Stimulated activated CD8-positive, alpha-beta memory T cell treated with anti-CD3 and anti-CD28 coated beads, Interleukin-4, amount 100 ng/mL, for 48 hours (primary cell): ENCODE results near the gene TOMM20.
A peak's percentile ranks its signal among the peaks of the same experiment; 100 is the strongest.
"Not testable (repeated sequence)": the region's sequence is repeated elsewhere in the genome, so short reads cannot be mapped to it uniquely, and the experiment has no call there.

Experiments
- DNase-seq: peaks from one replicate; pipeline ENCODE4 v3.0.0-alpha.2; 2020

TOMM20 gene

DNA sequence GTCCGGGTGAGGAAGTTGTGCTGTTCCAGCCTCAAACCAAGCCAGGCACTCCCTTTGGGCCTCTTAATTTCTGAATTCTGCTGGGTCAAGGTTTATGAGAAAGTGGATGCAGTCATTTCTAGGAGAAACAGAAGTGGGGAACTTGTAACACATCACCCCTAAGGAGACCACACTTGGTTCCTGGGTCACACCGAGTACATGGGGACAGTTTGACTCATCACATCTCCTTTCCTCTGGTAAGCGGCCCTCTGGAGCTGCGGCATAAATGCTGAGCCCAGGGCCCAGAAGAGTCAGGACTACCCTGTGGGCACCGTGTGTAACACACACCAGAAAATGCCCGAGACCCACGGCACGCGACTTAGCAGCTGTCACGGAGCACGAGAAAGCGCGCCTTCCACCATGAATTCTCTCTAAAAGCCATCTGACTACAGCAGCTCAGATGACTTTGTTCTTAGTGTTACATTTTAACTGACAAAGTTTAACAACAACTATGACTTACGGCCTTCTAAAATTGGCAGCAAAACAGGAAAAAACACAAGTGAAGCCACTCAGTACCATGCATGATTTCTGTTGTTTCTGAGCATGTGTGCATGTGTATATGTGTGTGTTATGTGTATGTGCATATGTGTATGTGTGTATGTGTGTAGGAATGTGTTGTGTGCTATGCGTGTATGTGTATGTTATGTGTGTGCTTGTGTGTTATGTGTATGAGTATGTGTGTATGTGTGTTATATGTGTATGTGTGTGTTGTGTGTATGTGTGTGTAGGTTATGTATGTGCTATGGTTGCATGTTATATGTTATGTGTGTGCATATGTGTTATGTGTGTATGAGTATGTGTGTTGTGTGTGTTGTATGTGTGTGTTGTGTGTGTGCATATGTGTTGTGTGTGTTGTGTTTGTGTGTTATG is 50.8 kb downstream of the TOMM20 start:
- peak; percentile 75 for DNase-seq

- DNase-seq = no peak
Observed at GRCh38 chr1:235077163-235077540, 51.5 kb downstream of the TOMM20 start.

DNA sequence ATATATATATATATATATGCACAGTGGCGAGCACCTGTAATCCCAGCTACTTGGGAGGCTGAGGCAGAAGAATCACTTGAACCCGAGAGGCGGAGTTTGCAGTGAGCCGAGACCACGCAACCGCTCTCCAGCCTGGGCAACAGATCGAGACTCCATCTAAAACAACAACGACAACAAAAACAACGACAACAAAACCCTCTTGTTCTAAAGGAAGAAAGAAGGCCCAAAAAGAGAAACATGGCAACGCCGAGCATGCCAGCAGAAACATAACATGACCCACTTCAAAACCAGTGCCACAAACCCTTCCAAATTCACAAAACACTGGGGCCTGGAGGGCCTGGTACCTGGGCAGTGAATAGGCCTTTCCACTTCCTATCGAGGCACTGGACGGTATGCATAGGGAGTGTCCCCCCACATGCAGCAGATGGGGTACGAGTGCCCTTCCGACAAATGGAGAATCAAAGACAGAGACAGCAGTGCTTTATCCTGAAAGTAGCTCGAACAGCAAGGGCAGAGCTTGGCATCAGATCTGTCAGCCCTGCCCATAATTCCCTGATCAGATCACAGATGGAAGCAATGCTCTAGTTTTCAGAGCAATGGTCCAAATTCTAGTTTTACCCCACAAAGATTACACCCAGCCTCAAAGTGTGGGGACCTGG is 52.0 kb downstream of the TOMM20 start:
- no peak for DNase-seq

DNA sequence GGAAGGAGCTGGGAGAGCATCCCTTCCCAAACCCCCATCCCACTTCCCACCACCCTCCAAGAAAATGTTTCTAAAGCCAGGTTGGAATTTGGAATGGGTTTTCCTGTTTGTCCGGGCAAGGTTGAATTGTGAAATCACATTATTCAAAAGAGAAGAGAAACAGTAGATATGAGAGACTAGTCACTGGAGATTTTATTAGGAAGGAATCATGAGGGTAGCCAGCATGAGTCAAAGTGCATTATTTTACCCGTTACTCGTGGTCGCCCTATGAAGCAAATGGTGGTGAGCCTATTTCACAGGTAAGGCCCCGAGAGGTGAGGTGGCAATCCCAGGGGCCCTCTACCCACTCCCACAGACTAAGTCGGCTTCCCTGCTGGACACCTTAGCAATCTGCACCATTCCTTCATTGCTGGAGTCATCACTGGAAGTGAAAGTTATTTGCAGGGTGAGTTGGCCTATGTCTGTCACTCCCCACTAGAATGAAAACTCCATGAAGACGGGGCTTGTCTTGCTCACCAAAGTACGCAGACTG is 52.8 kb downstream of the TOMM20 start:
- DNase-seq = peak; percentile 67

DNA sequence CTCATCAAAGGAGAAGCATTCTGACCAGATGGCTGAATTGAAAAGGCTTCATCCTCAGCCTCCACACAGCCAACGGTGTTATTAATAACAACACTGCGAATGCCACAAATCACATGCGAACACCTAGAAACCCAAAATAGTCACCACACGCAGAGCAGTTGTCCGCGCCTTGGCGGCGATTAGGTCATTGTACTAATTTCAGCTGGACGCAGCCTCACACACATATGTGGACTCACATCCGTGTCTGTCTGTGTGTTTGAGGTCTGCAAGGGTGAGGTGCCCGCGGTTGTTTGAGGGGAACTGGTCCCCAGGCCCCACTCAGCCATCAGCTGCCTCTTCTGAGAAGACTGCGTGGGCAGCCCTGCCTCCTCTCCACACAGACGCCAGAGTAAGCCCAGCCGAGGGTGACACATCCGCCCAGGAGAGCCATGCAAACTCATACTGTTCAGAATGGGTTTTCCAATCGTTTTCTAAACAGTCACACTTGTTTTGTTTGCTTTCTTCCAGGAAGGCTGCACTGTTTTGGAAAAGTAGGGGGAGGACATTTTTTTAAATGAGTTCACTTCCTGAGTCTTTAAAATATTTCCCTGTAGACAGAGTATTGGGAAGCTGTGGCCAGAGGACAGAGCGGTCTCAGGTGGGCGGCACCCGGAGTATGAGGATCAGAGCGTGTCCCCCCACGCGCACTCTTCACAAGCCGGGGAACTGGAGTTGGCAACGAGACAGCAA is 53.4 kb downstream of the TOMM20 start:
- DNase-seq = peak; percentile 89

DNA sequence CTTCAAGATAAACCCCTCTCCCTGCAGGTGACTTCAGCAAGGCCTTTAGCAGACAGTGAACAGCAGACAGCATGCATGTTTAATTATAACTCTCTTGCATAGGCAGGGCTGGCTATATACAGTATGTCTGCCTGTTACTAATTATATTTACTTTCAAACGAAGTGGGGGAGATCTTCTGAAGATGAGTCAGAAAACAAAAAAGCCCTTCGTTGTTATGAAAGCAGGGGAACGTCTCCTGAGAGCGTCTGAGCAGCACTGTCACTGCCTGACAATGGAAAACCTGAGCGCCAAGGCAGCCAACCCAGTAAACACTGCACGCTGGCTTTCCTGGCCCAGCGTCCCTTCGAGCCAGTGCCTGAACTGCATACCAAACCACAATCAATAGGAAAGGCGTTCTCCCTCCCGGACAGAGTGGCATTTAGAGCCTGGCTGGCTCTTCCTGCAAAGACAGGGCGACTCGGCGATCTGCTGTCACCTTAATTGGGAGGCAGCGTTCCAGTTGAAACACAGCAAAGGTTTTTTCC is 54.1 kb downstream of the TOMM20 start:
- peak; percentile 74 for DNase-seq

DNA sequence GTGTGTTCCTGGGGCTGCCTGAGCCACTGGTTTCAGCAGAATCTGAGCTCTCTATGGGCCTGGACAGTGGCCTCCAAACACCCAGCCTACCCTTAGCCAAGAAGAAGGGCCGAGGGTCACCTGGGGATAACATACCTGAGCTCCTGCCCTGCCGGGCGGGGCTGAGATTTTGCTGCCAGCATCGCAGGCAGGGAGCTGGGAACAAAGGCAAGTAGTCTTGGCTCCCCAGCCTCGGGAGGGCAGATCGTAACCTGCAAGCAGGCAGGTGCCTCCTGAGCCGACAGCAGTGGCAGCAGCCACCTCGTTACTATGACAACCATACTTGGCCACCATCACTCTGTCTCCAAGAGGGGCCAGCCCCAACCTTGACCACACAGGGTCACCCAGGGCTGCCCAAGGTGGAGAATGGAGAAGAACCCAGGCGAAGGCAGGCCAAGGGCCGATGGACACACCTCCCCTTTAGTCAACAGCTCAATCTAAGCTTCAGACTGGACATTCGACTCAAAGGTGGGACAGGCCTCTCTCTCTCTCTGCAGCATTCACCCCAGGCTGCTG is 54.6 kb downstream of the TOMM20 start:
- no peak for DNase-seq

DNA sequence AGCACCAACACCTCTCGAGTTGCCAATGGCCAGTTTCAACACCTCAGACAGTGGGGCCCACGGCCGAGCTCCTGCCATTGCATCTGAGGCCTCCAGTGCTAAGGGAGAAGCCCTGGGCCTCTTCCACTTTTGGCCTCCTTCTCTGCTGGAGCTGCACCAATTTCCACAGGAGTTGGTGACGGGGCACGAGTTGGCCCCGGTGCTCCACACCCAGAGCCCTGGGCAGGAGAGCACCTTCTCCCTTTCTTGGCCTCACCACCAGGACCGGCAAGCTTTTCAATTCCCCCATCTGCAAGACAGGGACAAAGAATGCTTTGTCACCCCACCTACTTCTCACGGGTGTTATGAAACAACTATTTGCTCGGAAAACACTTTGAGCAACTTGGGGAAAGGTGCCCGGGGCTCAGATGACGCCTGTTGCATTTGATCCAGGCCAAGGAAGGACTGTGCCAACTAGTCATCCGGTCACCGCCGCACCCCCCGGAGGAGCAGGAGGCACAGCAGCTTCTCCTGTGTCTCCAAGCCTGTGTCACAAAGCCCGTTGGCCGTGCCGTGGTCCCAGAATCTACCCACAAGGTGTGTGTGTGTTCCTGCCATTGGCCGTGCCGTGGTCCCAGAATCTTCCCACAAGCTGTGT is 55.2 kb downstream of the TOMM20 start:
- DNase-seq = no peak

DNA sequence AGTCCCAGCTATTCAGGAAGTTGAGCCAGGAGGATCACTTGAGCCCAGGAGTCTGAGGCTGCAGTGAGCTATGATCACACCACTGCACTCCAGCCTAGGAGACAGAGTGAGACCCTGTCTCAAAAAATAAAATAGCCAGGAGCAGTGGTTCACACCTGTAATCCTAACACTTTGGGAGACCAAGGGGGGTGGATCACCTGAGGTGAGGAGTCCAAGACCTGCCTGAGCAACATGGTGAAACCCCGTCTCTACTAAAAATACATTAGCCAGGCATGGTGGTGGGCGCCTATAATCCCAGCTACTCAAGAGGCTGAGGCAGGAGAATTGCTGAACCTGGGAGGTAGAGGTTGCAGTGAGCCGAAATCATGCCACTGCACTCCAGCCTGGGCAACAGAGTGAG is 56.1 kb downstream of the TOMM20 start:
- DNase-seq = not testable (repeated sequence)

GRCh38 chr1:235072096-235072495 is 56.5 kb downstream of the TOMM20 start:
- no peak for DNase-seq

- DNase-seq = no peak
Observed at GRCh38 chr1:235070819-235071218, 57.8 kb downstream of the TOMM20 start.

DNA sequence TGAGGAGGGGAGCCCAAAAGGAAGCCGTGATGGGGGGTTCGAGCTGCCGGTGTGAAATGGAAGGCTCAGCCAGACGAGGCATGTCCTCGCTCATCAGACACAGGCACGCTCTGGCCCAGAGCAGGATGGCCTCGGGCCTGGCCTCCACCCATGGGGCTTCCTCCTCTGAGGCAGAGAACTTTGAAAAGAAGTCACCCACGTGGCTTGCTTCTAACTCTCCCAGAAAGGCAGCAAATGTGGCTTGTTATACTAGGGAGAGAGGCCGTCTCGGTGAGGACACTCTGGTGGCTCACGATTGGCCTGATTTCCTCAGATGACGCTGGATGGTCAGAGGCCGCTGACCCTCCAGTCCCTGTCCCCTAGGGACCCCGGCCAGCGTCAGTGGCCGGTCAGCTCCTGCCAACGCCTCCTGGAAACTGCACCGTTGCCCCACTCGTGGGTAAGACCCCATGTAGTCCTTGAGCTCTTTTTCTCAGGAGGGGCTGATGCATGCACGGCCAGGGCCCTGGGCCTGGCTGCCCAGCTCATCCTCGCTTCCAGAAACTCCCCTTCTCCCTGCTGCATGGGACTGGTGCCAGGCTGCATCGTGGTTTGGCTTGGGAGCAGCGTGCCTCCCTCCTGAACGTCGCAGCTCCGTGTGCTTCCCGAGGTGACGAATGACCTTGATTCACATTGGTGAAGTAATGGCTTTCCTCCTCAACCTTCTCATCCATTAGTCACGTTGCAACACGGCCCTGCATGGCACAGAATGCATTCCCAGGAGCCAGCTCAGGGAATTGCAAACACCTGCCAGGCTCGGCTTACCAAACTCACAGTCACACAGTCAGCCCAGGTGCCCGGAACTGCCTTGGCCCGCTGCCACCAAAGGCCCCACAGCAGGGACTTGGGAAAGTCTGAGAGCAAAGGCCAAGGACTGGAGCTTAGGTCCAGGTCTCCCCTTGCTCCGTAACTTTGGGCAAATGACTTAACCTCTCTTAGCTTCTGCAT is 58.8 kb downstream of the TOMM20 start:
- no peak for DNase-seq

DNA sequence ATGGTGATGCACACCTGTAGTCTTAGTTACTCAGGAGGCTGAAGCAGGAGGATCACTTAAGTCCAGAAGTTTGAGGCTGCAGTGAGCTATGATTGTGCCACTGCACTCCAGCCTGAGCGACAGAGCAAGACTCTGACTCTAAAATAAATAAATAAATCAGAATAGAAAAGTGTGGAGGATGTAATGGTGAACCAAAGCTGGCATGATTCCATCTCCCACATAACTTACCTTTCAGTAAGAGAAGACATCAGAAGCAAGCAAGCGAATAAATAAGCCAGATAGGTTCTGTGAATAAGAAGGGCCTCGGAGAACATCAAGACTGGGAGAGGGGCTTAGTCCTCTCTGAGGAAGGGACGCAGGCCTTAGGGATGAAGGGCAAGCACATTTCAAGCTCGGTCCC is 59.5 kb downstream of the TOMM20 start:
- no peak for DNase-seq

GRCh38 chr1:235068158-235069121 is 60.2 kb downstream of the TOMM20 start:
- no peak for DNase-seq

DNA sequence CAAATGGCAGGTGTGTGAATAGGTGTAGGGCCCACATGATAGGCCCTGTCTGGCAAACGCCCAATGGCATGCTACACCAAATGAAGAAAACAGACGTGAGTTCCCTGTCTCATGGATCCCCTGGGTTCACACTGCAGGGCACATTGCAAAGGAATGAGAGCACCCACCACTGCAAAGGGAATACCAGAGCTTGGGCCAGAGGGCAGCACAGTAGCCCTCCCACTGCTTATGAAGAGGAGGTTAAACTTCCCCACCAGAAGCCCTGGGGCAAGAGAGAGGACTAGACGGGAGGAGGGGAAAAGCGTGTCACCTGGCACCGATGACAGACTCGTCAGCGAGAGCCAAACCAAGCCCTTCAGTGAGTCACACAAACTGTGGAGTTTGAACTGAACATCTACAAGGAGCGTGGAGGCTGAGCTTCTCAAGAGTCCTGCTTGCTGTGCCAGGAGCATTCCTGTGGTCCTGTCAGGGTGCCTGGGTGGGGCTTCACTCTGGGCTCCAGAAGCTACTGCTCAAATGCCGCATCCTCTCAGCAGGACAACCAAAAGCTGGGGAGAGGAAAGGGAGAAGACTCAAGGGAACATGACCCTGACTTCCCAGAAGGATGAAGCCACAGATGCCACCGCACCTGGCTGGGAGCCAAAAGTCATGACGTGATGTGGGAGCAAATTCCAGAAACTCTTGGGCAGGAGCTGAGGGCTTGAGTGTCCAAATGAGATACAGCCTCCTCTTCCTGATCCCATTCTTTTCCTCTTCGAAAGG is 61.1 kb downstream of the TOMM20 start:
- DNase-seq = no peak

DNA sequence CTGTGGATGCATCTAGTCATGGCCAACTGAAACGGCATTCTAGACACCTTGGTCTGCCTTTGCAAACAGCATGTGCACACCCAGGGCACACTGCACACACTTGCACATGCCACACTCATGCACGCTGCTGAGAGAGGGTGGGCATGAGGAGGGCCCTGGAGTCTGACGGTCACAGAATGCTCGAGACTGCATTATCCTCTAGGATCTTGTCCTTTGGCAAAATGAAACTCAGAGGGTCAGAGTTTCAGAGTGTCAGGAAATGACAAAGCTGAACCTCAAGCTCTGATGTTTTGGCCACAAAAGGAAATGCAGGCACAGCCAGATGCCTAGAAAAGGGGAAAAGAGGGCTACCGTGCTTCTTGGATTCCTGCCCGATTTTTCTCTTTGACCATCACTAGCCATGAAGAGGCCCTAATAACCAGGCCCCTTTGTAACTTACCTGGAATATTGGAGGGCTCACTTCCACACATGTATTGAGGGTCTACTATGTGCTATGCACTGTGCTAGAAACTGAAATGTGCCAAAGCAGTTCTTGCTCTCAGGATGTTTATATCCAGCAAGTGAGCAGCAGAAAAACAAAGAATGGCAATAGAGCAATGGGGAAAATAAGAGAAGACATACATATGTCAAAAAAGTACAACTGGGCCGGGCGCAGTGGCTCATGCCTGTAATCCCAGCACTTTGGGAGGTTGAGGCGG is 65.4 kb downstream of the TOMM20 start:
- DNase-seq = no peak

- DNase-seq = no peak
Observed at GRCh38 chr1:235060607-235061470, 67.8 kb downstream of the TOMM20 start.
